ENCODE results near the gene ACMSD.
"Not testable (repeated sequence)": the region's sequence is repeated elsewhere in the genome, so short reads cannot be mapped to it uniquely, and the experiment has no call there.

Gene ACMSD

DNA sequence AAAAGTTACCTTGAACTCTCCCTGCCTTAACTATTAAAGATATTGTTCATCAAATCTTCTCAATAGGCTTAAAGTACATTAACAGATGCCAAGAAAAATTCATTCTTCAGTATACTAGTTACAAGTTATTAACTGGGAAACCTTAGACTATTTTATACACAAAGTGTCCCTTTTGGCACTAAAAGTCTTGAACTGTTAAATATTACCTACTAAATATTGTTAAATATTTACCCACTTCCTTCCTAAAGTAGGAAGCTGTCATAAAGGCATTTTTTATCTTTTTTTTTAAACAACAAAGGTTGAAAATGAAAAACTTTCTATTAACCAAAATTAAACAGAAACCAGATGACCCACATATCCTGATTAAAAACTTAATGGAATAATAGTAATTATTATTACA lies 60.8 kb downstream of the ACMSD start:
- TF ChIP-seq, protein P1, sequence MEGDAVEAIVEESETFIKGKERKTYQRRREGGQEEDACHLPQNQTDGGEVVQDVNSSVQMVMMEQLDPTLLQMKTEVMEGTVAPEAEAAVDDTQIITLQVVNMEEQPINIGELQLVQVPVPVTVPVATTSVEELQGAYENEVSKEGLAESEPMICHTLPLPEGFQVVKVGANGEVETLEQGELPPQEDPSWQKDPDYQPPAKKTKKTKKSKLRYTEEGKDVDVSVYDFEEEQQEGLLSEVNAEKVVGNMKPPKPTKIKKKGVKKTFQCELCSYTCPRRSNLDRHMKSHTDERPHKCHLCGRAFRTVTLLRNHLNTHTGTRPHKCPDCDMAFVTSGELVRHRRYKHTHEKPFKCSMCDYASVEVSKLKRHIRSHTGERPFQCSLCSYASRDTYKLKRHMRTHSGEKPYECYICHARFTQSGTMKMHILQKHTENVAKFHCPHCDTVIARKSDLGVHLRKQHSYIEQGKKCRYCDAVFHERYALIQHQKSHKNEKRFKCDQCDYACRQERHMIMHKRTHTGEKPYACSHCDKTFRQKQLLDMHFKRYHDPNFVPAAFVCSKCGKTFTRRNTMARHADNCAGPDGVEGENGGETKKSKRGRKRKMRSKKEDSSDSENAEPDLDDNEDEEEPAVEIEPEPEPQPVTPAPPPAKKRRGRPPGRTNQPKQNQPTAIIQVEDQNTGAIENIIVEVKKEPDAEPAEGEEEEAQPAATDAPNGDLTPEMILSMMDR (IDR thresholded peaks at IDR 0.05; ENCODE audit: control insufficient read depth, insufficient read depth, low read depth, low read length, missing control alignments), result no peak

GRCh38 chr2:134900151-134900550 lies 61.7 kb downstream of the ACMSD start:
- no peak for DNase-seq (ENCODE audit: low read depth)
- no peak overlapping the region for H3K4me3 ChIP-seq (ENCODE audit: control insufficient read depth, low read depth, low read length)
- TF ChIP-seq, protein P1 (IDR thresholded peaks at IDR 0.05; ENCODE audit: control insufficient read depth, insufficient read depth, low read depth, low read length, missing control alignments), result no peak

More for the DNA sequence above, 60.8 kb downstream of the ACMSD start:
- no peak for DNase-seq (ENCODE audit: low read depth)
- no peak overlapping the region for H3K4me3 ChIP-seq (ENCODE audit: control insufficient read depth, low read depth, low read length)

DNA sequence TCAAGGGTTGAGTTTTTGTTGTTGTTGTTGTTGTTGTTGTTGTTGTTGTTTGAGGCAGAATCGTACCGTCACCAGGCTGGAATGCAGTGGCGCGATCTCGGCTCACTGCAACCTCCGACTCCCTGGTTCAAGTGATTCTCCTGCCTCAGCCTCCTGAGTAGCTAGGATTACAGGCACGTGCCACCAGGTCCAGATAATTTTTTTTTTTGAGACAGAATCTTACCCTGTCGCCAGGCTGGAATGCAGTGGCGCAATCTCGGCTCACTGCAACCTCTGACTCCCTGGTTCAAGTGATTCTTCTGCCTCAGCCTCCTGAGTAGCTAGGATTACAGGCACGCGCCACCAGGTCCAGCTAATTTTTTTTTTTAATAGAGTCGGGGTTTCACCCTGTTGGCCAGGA lies 65.3 kb downstream of the ACMSD start:
- not testable (repeated sequence) for DNase-seq (ENCODE audit: low read depth); H3K4me3 ChIP-seq (ENCODE audit: control insufficient read depth, low read depth, low read length)

DNA sequence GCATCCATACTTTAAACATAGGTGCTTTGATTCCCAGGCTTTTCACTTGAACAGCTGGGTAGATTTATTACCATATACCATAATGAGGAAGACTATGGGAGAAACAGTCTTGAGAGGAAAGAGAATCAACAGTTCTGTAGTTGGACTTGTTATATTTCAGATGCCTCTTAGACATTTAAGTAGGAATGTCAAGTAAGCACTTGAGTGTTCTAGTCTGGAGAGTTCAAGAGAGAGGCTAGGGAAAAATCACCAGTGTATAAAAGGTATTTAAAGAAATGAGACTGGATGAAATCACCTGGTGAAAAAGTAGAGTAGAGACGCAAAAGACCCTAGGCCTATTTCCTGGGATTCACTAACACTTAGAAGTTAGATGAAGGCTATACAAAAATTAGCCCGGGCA lies 66.8 kb downstream of the ACMSD start:
- TF ChIP-seq, protein P1 (IDR thresholded peaks at IDR 0.05; ENCODE audit: control insufficient read depth, insufficient read depth, low read depth, low read length, missing control alignments), result no peak
- no peak for DNase-seq (ENCODE audit: low read depth)
- no peak overlapping the region for H3K4me3 ChIP-seq (ENCODE audit: control insufficient read depth, low read depth, low read length)

DNA sequence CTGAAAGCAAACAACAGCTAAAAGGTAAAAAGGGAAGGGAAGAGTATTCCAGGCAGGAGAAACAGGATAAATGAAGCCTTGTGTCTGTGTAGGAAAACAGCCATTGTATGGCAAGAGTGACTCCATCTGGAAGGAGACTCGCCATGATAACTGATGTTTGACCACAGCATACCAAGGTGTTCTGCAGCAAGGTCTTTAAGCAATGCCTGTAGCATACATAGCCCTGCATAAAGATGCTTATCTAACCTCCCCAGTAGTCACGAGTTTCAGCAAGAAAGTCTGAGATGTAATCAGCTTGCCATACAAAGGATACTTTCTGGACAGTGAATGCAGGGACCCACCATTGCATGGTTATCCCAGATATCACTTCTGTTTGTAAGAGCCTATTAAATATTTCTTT lies 68.3 kb downstream of the ACMSD start:
- TF ChIP-seq, protein P1 (IDR thresholded peaks at IDR 0.05; ENCODE audit: control insufficient read depth, insufficient read depth, low read depth, low read length, missing control alignments), result no peak
- DNase-seq (ENCODE audit: low read depth), result no peak

GRCh38 chr2:134907441-134908116 lies 69.2 kb downstream of the ACMSD start:
- DNase-seq (ENCODE audit: low read depth); H3K4me3 ChIP-seq (ENCODE audit: control insufficient read depth, low read depth, low read length): not testable (repeated sequence)

More for the DNA sequence above, 68.3 kb downstream of the ACMSD start:
- no peak overlapping the region for H3K4me3 ChIP-seq (ENCODE audit: control insufficient read depth, low read depth, low read length)

DNA sequence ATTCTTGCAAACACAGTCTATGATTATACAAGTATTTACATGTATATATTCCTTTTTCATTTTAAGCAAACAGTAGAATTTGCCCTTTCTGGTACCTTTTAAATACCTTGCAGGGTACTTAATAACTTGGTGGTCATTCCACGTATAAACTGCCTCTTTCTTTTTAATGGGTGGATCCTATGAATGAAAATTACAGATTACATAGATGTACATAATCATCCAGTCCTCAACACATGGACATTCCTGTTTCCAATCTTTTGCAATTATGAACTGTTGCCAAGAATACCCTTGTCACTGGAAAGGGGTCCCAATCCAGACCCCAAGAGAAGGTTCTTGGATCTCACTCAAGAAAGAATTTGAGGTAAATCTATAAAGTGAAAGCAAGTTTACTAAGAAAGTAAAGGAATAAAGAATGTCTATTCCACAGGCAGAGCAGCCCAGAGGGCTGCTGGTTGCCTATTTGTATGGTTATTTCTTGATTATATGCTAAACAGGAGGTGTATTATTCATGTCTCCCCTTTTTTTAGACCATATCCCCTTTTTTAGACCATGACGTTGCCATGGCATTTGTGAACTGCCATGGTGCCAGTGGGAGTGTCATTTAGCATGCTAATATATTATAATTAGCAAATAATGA lies 72.5 kb downstream of the ACMSD start:
- no peak overlapping the region for H3K4me3 ChIP-seq (ENCODE audit: control insufficient read depth, low read depth, low read length)
- TF ChIP-seq, protein P1 (IDR thresholded peaks at IDR 0.05; ENCODE audit: control insufficient read depth, insufficient read depth, low read depth, low read length, missing control alignments), result no peak
- DNase-seq (ENCODE audit: low read depth), result no peak

Measured in AG09309 (cell line).